Measurements from ENCODE around the gene NEDD9.

The NEDD9 gene

DNA sequence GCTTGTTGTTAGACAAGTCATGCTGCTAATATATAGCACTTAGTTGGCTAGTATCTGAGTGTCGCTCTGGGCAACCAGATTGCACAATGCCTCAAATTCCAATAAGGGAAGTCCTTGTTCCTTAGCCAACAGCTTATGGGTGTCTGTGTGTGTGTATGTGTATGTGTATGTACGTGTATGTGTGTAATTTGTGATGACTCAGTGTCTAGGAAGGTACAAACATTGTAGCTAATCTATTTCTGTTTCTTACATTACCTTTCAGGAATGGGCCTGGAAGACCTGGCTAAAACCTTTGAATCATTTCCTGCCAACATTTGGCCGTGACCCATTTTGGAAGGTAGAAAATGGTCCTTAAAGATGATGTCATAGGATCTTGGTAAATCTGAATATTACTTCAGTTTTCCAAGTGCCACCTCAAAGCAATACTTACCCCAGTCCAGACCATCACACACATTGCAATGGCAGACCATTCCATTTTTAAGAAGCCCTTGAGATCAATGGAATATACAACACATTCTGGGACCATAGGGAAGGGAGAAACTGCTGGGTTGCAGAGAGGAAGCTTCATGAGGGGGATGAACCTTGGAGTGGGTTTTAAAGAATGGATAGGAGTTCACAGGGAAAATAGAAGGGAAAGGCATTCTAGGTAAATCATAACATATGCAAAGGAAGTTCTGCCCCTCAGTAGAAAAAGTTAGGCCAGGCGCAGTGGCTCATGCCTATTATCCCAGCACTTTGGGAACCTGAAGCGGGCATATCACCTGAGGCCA is 25.1 kb downstream of the NEDD9 start:
- TF ChIP-seq, protein P1, sequence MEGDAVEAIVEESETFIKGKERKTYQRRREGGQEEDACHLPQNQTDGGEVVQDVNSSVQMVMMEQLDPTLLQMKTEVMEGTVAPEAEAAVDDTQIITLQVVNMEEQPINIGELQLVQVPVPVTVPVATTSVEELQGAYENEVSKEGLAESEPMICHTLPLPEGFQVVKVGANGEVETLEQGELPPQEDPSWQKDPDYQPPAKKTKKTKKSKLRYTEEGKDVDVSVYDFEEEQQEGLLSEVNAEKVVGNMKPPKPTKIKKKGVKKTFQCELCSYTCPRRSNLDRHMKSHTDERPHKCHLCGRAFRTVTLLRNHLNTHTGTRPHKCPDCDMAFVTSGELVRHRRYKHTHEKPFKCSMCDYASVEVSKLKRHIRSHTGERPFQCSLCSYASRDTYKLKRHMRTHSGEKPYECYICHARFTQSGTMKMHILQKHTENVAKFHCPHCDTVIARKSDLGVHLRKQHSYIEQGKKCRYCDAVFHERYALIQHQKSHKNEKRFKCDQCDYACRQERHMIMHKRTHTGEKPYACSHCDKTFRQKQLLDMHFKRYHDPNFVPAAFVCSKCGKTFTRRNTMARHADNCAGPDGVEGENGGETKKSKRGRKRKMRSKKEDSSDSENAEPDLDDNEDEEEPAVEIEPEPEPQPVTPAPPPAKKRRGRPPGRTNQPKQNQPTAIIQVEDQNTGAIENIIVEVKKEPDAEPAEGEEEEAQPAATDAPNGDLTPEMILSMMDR (IDR thresholded peaks at IDR 0.05; ENCODE audit: low read depth, low read length, poor library complexity, severe bottlenecking), result no peak
- TF ChIP-seq EZH2phosphoT487 (IDR thresholded peaks at IDR 0.05; ENCODE audit: borderline replicate concordance, low read length), result no peak
- no peaks in the 10 kb centered on the region for H3K27me3 ChIP-seq (ENCODE audit: control insufficient read depth, low read length)
- H3K79me2 ChIP-seq (ENCODE audit: control insufficient read depth, low read length), result no peaks in the 10 kb centered on the region
- peaks cover 7% of the 10 kb centered on the region for H3K4me1 ChIP-seq (ENCODE audit: control insufficient read depth, low read length)
- no peak overlapping the region for H3K4me2 ChIP-seq (ENCODE audit: low read length)
- no peak overlapping the region for H3K27ac ChIP-seq (ENCODE audit: low read depth, low read length)
- no peaks in the 10 kb centered on the region for H4K20me1 ChIP-seq (ENCODE audit: control insufficient read depth, insufficient read depth, low read depth, low read length)
- no peaks in the 10 kb centered on the region for H3K9me2 ChIP-seq (replicated peaks; ENCODE audit: control insufficient read depth, low read length)
- H3K4me3 ChIP-seq (ENCODE audit: low read length), result no peak overlapping the region
- no peaks in the 10 kb centered on the region for H3K36me3 ChIP-seq (ENCODE audit: control insufficient read depth, low read length)
- H3F3A ChIP-seq (ENCODE audit: control insufficient read depth, insufficient read depth), result no peaks in the 10 kb centered on the region
- H3K9me3 ChIP-seq (ENCODE audit: control insufficient read depth, insufficient read depth, low read length), result no peaks in the 10 kb centered on the region

DNA sequence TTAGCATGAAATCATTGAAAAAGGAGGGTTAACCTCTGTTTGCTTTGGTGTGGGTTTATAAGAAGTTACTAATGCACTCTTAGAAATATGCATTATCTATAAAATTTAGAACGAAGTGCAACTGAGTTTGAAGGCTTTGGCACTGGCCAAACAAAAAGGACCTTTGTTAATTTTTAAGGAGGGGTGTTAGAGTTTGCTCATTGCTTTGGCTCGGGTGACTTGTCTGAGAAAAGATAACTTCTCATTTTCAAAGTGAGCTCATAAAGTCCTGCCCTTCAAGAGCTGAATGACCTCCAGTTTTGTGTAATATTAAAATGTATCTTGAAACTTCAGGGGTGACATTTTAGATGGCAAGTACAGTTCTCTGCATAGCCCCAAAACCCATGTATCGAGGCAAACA is 25.9 kb downstream of the NEDD9 start:
- H3K9me3 ChIP-seq (ENCODE audit: control insufficient read depth, insufficient read depth, low read length), result no peaks in the 10 kb centered on the region
- H4K20me1 ChIP-seq (ENCODE audit: control insufficient read depth, insufficient read depth, low read depth, low read length), result no peaks in the 10 kb centered on the region
- no peaks in the 10 kb centered on the region for H3K27me3 ChIP-seq (ENCODE audit: control insufficient read depth, low read length)
- H3K4me1 ChIP-seq (ENCODE audit: control insufficient read depth, low read length), result peaks cover 7% of the 10 kb centered on the region
- TF ChIP-seq EZH2phosphoT487 (IDR thresholded peaks at IDR 0.05; ENCODE audit: borderline replicate concordance, low read length), result no peak
- TF ChIP-seq, protein P1 (IDR thresholded peaks at IDR 0.05; ENCODE audit: low read depth, low read length, poor library complexity, severe bottlenecking), result no peak
- no peaks in the 10 kb centered on the region for H3K79me2 ChIP-seq (ENCODE audit: control insufficient read depth, low read length)
- H3K4me3 ChIP-seq (ENCODE audit: low read length), result no peak overlapping the region
- no peak overlapping the region for H3K27ac ChIP-seq (ENCODE audit: low read depth, low read length)
- no peaks in the 10 kb centered on the region for H3K9me2 ChIP-seq (replicated peaks; ENCODE audit: control insufficient read depth, low read length)
- H3K4me2 ChIP-seq (ENCODE audit: low read length), result no peak overlapping the region
- H3F3A ChIP-seq (ENCODE audit: control insufficient read depth, insufficient read depth), result no peaks in the 10 kb centered on the region
- no peaks in the 10 kb centered on the region for H3K36me3 ChIP-seq (ENCODE audit: control insufficient read depth, low read length)

DNA sequence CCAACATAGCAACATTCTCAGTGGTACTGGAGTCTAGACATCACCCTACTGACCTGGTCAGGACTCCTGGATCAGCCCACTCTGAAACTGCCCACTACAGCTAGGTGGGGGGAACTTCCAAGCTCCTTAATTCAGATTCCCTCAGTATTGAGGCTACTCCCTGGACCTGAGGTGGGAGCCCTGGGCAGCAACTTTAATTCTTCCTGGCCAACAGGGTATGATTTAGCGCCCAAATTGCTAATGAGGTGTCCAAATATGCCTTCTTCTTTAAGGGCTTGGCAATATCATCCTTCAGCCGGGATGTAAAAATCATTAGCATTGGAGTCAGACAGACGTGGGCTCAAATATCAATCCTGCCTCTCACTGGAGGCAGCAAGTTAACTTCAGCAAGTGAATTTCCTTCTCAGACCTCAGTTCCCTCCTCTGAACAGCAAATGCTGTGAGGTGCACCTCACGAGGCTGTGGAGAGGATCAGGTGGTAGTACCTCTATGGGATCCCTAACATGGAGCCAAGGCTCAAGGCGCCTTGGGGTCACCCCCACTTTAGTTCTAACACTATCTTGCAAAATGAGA is 27.6 kb downstream of the NEDD9 start:
- Histone ChIP-seq H3F3A (ENCODE audit: control insufficient read depth, insufficient read depth) (no peaks in the 10 kb centered on the region), H3K27me3 (ENCODE audit: control insufficient read depth, low read length) (no peaks in the 10 kb centered on the region), H3K9me3 (ENCODE audit: control insufficient read depth, insufficient read depth, low read length) (no peaks in the 10 kb centered on the region), H3K4me1 (ENCODE audit: control insufficient read depth, low read length) (peaks cover 7% of the 10 kb centered on the region), H3K4me2 (ENCODE audit: low read length) (no peak overlapping the region), H3K27ac (ENCODE audit: low read depth, low read length) (no peak overlapping the region), H3K36me3 (ENCODE audit: control insufficient read depth, low read length) (no peaks in the 10 kb centered on the region), H3K9me2 (replicated peaks; ENCODE audit: control insufficient read depth, low read length) (no peaks in the 10 kb centered on the region), H3K4me3 (ENCODE audit: low read length) (no peak overlapping the region), H3K79me2 (ENCODE audit: control insufficient read depth, low read length) (no peaks in the 10 kb centered on the region), H4K20me1 (ENCODE audit: control insufficient read depth, insufficient read depth, low read depth, low read length) (no peaks in the 10 kb centered on the region)
- TF ChIP-seq, protein P1 (IDR thresholded peaks at IDR 0.05; ENCODE audit: low read depth, low read length, poor library complexity, severe bottlenecking), result no peak
- no peak for TF ChIP-seq EZH2phosphoT487 (IDR thresholded peaks at IDR 0.05; ENCODE audit: borderline replicate concordance, low read length)
